Measurements from ENCODE around the gene TIGD4.

TIGD4 gene

DNA sequence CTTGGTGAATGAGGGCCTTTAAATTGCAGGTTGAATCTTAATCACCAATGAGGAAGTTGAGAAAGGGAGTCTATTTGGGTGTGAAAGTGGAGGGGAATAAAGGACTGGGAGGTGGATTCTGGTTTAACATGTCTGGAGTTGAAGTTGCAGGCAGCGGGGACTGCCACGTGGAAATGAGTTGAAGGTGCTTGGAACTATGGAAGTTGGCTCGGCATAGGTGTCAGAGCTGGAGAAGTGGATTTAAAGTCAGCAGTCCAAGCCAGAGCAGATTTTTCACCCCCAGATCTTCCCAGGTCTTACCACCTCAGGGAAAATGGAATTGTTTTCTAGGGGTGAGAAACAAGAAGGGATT, 44.9 kb downstream of the TIGD4 start:
- DNase-seq (ENCODE audit: low read depth): peak; percentile 43
- no peak overlapping the region for H3K4me3 ChIP-seq (ENCODE audit: low read depth, low read length)
- TF ChIP-seq, protein P1, sequence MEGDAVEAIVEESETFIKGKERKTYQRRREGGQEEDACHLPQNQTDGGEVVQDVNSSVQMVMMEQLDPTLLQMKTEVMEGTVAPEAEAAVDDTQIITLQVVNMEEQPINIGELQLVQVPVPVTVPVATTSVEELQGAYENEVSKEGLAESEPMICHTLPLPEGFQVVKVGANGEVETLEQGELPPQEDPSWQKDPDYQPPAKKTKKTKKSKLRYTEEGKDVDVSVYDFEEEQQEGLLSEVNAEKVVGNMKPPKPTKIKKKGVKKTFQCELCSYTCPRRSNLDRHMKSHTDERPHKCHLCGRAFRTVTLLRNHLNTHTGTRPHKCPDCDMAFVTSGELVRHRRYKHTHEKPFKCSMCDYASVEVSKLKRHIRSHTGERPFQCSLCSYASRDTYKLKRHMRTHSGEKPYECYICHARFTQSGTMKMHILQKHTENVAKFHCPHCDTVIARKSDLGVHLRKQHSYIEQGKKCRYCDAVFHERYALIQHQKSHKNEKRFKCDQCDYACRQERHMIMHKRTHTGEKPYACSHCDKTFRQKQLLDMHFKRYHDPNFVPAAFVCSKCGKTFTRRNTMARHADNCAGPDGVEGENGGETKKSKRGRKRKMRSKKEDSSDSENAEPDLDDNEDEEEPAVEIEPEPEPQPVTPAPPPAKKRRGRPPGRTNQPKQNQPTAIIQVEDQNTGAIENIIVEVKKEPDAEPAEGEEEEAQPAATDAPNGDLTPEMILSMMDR (IDR thresholded peaks at IDR 0.05; ENCODE audit: low read depth, low read length): no peak
- TF ChIP-seq POLR2A (IDR thresholded peaks at IDR 0.05; ENCODE audit: extremely low read depth, insufficient read length) (no peak), MYC (IDR thresholded peaks at IDR 0.05; ENCODE audit: low read depth, low read length) (no peak)
- TF ChIP-seq, protein P2, sequence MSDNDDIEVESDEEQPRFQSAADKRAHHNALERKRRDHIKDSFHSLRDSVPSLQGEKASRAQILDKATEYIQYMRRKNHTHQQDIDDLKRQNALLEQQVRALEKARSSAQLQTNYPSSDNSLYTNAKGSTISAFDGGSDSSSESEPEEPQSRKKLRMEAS (IDR thresholded peaks at IDR 0.05; ENCODE audit: low read depth, low read length): no peak

DNA sequence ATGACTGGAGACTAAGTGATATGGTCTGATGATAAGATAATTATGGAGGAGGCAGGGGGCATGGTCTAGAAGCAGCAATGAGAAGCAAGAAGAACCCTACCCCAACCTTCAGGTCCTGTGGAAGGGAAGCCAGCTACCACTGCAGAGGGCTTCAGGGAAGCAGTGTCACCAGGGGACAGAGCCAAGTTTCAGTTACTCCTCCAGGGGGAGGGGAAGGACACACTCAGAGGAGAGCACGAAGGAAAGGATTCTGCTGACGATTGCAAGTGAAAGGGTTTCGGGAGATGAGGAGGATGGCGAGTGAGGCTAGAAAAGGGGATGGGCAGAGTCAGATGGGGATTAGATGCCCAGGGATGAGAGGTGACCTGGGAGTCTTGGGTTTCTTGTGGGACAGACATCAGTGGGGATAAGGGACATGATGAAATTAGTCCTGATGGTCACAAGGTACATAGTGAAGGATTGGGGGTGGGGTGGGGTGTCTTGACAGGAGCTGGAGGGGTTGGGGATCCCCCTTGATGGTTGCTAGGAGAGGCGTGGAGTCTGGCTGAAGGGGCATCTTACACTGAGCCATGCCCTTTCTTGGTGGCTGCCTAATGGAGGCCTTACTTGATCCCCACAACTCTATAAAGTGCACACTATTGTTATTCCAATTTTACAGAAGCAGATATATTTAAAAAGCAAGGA, 45.4 kb downstream of the TIGD4 start:
- TF ChIP-seq MYC (IDR thresholded peaks at IDR 0.05; ENCODE audit: low read depth, low read length) (no peak), POLR2A (IDR thresholded peaks at IDR 0.05; ENCODE audit: extremely low read depth, insufficient read length) (no peak)
- TF ChIP-seq, protein P1 (IDR thresholded peaks at IDR 0.05; ENCODE audit: low read depth, low read length): no peak
- TF ChIP-seq, protein P2 (IDR thresholded peaks at IDR 0.05; ENCODE audit: low read depth, low read length): no peak
- no peak overlapping the region for H3K4me3 ChIP-seq (ENCODE audit: low read depth, low read length)
- no peak for DNase-seq (ENCODE audit: low read depth)

DNA sequence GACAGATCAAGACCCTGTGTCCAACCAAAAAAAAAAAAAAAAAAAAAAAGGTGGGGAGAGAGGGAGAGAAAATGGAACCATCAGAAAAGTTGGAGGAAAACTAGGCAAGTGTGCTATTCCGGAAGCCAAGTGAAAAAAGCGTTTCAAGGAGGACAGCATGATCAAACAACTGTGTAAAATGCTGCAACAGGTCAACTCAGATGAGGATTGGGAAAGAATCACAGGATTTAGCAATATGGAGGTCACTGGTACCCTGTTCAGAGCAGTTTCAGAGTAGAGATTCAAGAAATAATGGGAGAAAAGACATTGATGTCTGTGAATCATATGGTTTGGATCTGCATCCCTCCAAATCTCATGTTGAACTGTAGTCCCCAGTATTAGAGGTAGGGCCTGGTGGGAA, 47.5 kb downstream of the TIGD4 start:
- H3K4me3 ChIP-seq (ENCODE audit: low read depth, low read length): no peak overlapping the region
- no peak for DNase-seq (ENCODE audit: low read depth)
- no peak for TF ChIP-seq MYC (IDR thresholded peaks at IDR 0.05; ENCODE audit: low read depth, low read length)
- no peak for TF ChIP-seq POLR2A (IDR thresholded peaks at IDR 0.05; ENCODE audit: extremely low read depth, insufficient read length)
- TF ChIP-seq, protein P2 (IDR thresholded peaks at IDR 0.05; ENCODE audit: low read depth, low read length): no peak
- TF ChIP-seq, protein P1 (IDR thresholded peaks at IDR 0.05; ENCODE audit: low read depth, low read length): no peak

DNA sequence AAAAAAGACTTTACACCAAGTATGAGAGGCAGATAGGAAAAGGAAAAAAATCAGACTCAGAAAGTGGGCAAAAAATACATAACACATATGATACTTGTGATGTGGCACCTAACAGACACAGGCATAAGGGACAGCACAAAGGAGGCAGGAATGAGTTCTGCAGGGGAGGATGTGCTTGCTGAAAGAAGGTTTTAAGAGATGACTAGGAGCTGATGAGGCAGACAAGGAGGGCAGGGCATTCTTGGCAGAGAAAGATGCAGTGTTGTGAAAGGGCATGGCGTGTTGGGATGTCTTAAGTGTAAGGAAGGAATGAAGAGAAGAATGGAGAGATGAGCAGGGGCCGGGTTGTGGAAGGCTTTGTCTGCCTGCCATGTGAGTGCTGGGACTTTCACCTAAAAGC, 50.1 kb downstream of the TIGD4 start:
- TF ChIP-seq, protein P2 (IDR thresholded peaks at IDR 0.05; ENCODE audit: low read depth, low read length): no peak
- TF ChIP-seq POLR2A (IDR thresholded peaks at IDR 0.05; ENCODE audit: extremely low read depth, insufficient read length) (no peak), MYC (IDR thresholded peaks at IDR 0.05; ENCODE audit: low read depth, low read length) (no peak)
- TF ChIP-seq, protein P1 (IDR thresholded peaks at IDR 0.05; ENCODE audit: low read depth, low read length): no peak
- no peak overlapping the region for H3K4me3 ChIP-seq (ENCODE audit: low read depth, low read length)
- DNase-seq (ENCODE audit: low read depth): no peak

DNA sequence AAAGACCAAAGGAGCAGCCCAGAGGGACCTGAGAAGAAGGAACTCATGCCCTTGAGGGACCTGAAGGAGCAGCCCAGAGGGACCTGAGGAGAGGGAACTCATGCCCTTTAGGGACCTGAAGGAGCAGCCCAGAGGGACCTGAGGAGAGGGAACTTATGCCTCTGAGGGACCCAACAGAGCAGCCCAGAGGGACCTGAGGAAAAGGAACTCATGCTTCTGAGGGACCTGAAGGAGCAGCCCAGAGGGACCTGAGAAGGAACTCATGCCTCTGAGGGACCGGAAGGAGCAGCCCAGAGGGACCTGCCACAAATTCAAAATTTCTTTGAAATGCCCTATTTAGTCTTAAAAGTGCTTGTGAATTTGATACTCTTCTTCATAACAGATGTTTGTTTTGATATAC, 51.2 kb downstream of the TIGD4 start:
- TF ChIP-seq POLR2A (IDR thresholded peaks at IDR 0.05; ENCODE audit: extremely low read depth, insufficient read length) (no peak), MYC (IDR thresholded peaks at IDR 0.05; ENCODE audit: low read depth, low read length) (no peak)
- TF ChIP-seq, protein P1 (IDR thresholded peaks at IDR 0.05; ENCODE audit: low read depth, low read length): no peak
- TF ChIP-seq, protein P2 (IDR thresholded peaks at IDR 0.05; ENCODE audit: low read depth, low read length): no peak
- H3K4me3 ChIP-seq (ENCODE audit: low read depth, low read length): no peak overlapping the region
- DNase-seq (ENCODE audit: low read depth): peak; percentile 81

All from NB4 (cell line).